B cell (primary cell): Measurements from ENCODE around the gene DLK1. TPM values are rescaled to one million over a fixed set of nuclear protein-coding genes. Genes with fewer than 3 reads are reported as not detected.

Experiments
- ATAC-seq: fragments of 200-7000 bp; cut with Tn5 transposase; one replicate; pipeline ENCODE4 v1.10.0; 2021; ENCODE audit warnings: low read depth, mild to moderate bottlenecking, moderate number of reproducible peaks, moderate library complexity
- CTCF ChIA-PET: fragments of 350-600 bp; sonication (Branson Sonifier 250); formaldehyde crosslinking; loops from one replicate; lab custom pipeline; 2021; ENCODE audit warnings: antibody characterized with exemption, inconsistent platforms; lab: Charles Lee
- POLR2A ChIA-PET: fragments of 350-600 bp; sonication (Branson Sonifier 250); formaldehyde crosslinking; loops from one replicate; lab custom pipeline; 2021; ENCODE audit warnings: antibody characterized with exemption; lab: Charles Lee
- DNase-seq: peaks from one replicate; pipeline ENCODE4 v3.0.0; 2013
- H2AFZ ChIP-seq: 2 replicates; pipeline ENCODE4 v1.6.1; 2012; ENCODE audit warnings: mild to moderate bottlenecking, low read depth, low read length; ENCODE audit not compliant: insufficient read depth, poor library complexity, severe bottlenecking
- H3K27ac ChIP-seq, 2 donors: 1 replicate in 1 of 2; 2 replicates in 1 of 2; pipeline ENCODE4 v1.5.1; 2012 to 2013; ENCODE audit warnings: low read length in 2 of 2, mild to moderate bottlenecking in 2 of 2, moderate library complexity in 1 of 2
- H3K27me3 ChIP-seq, 4 experiments: fragments of 200-600 bp in 1 of 4; sonication (generic) in 1 of 4; replicated peaks in 1 of 4; 1 replicate in 2 of 4; 2 replicates in 2 of 4; pipeline versions ENCODE4 v1.6.1 to v1.7.0; 2013 to 2016; ENCODE audit warnings: low read length in 3 of 4, mild to moderate bottlenecking in 2 of 4, mixed read lengths in 1 of 4, moderate library complexity in 1 of 4; ENCODE audit not compliant: insufficient read depth in 4 of 4, control insufficient read depth in 3 of 4; ENCODE audit errors: control extremely low read depth in 1 of 4
- H3K36me3 ChIP-seq, 2 experiments: replicated peaks in 1 of 2; 1 replicate in 1 of 2; 2 replicates in 1 of 2; pipeline versions ENCODE4 v1.6.1 to v1.7.1; 2013; ENCODE audit warnings: low read length in 1 of 2; ENCODE audit not compliant: insufficient read depth in 2 of 2, control insufficient read depth in 1 of 2; ENCODE audit errors: control extremely low read depth in 1 of 2, extremely low read depth in 1 of 2
- H3K4me1 ChIP-seq, 2 donors: fragments of 200-600 bp in 1 of 2; sonication (generic) in 1 of 2; 1 replicate in 1 of 2; 2 replicates in 1 of 2; pipeline versions ENCODE4 v1.5.1 to v1.6.1; 2013 to 2017; ENCODE audit warnings: low read length in 2 of 2; ENCODE audit not compliant: control insufficient read depth in 2 of 2, insufficient read depth in 2 of 2
- H3K4me2 ChIP-seq: replicated peaks from 2 replicates; pipeline ENCODE3; 2012; ENCODE audit warnings: mild to moderate bottlenecking, low read depth, low read length; ENCODE audit not compliant: poor library complexity, severe bottlenecking
- H3K4me3 ChIP-seq, 5 experiments: fragments of 200-600 bp in 1 of 5; sonication (generic) in 1 of 5; 1 replicate in 3 of 5; 2 replicates in 2 of 5; pipeline versions ENCODE4 v1.5.1 to v1.7.0; 2011 to 2016; ENCODE audit warnings: low read length in 4 of 5, mild to moderate bottlenecking in 4 of 5, low read depth in 2 of 5, control low read depth in 1 of 5, moderate library complexity in 1 of 5; ENCODE audit not compliant: insufficient read depth in 1 of 5; ENCODE audit errors: control extremely low read depth in 1 of 5, extremely low read depth in 1 of 5
- H3K79me2 ChIP-seq: fragments of 200-600 bp; sonication (generic); one replicate; pipeline ENCODE4 v1.6.0; 2016; ENCODE audit warnings: low read length; ENCODE audit not compliant: control insufficient read depth, insufficient read depth
- H3K9ac ChIP-seq: fragments of 200-600 bp; sonication (generic); 2 replicates; pipeline ENCODE4 v1.6.1; 2017; ENCODE audit warnings: mild to moderate bottlenecking, low read length, moderate library complexity
- H3K9me3 ChIP-seq, 3 donors: one replicate each; pipeline versions ENCODE4 v1.6.1 to v1.7.1; 2013; ENCODE audit warnings: low read length in 2 of 3; ENCODE audit not compliant: control insufficient read depth in 2 of 3, insufficient read depth in 1 of 3; ENCODE audit errors: control extremely low read depth in 1 of 3
- H4K20me1 ChIP-seq: 2 replicates; pipeline ENCODE4 v1.6.0; 2012; ENCODE audit warnings: mild to moderate bottlenecking, low read length; ENCODE audit not compliant: insufficient read depth, control insufficient read depth, poor library complexity, severe bottlenecking
- H3K27ac Mint-ChIP-seq: one replicate; pipeline ENCODE4 v1.8.0; 2021; ENCODE audit warnings: mixed read lengths
- H3K27me3 Mint-ChIP-seq: one replicate; pipeline ENCODE4 v1.8.0; 2021; ENCODE audit warnings: mixed read lengths
- H3K4me1 Mint-ChIP-seq: one replicate; pipeline ENCODE4 v1.8.0; 2021; ENCODE audit warnings: mixed read lengths
- H3K4me3 Mint-ChIP-seq: one replicate; pipeline ENCODE4 v1.8.0; 2021; ENCODE audit warnings: mixed read lengths
- H3K9me3 Mint-ChIP-seq: one replicate; pipeline ENCODE4 v1.8.0; 2022; ENCODE audit warnings: mixed read lengths; ENCODE audit not compliant: insufficient read depth
- EZH2 ChIP-seq: IDR thresholded peaks from 2 replicates; pipeline ENCODE4 v1.6.1; 2012; ENCODE audit warnings: borderline replicate concordance, low read depth, mild to moderate bottlenecking, moderate library complexity, low read length; ENCODE audit not compliant: insufficient read depth, poor library complexity, severe bottlenecking
- WGBS: methylation state at CpG from one replicate; pipeline ENCODE4 v1.1.5; 2013; ENCODE audit warnings: missing lambda C conversion rate; ENCODE audit not compliant: insufficient coverage; 5-methylcytosine and 5-hydroxymethylcytosine counted together
- intact Hi-C: fragments of 100-400 bp; cut with micrococcal nuclease; formaldehyde crosslinking; loops from one replicate; pipeline ENCODE4 v1.10.0; 2022
- polyA plus RNA-seq: library from polyadenylated mRNA; depleted of rRNA; stranded (reverse); fragments of >200 nt; gene quantifications from 2 replicates; pipeline ENCODE4 v1.2.3, GENCODE V29; 2012
- total RNA-seq, 2 donors: library from RNA; stranded (reverse); fragments of 120-200 nt in 1 of 2; gene quantifications; 1 replicate in 1 of 2; 2 replicates in 1 of 2; pipeline versions ENCODE4 v1.2.3 to v1.2.4, GENCODE V29; 2013 to 2022
- TF ChIP-seq, protein P1 (sequence below): fragments of 200-600 bp; IDR thresholded peaks from one replicate; pipeline ENCODE4 v1.8.0; 2022; ENCODE audit warnings: antibody characterized with exemption, mild to moderate bottlenecking

DLK1 gene
- total and polyA plus RNA-seq, 2 donors (not counting 1 experiment from before 2014, with no cell fraction given): not detected

DNA sequence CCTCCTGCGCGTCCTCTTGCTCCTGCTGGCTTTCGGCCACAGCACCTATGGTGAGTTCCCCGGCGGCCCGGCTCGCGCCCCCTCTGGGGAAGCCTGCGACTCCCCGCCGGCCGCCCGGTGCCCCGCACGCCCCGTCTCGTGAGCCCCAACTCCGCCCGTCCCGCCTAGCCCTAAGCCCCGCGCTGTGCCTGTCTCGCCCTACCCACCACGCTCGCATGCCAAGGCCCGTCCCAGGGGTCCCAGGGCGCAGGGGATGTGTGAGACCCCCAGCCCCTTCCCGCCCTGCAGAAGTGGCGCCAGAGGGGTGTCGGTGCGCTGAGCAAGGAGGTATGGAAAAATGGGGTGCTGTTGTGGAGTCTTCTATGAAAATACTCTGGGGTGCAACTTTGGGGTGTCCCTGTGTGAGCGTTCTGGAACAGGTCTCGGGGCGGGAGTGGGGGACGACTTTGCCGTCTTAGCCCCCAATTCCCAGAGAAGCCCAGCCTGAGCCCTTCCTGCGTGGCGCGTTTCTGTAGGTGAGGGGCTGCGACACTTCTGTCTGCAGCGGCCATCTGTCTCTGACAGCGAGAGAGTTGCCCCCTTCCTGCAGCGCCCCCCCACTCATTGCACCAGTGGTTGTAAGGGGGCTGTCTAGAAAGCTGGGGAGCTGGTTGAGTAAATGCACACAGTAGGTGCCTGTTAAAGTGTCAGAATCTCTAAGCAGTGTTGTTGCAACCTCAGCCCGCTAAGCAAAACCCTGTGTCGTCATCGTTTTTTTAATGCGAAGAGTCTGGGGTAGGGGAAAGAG is 587 bp downstream of the DLK1 start:
- H3K27ac ChIP-seq: no peak overlapping the region
- Mint-ChIP-seq H3K4me1 (no peaks in the 10 kb centered on the region), H3K27ac (no peak overlapping the region), H3K9me3 (no peaks in the 10 kb centered on the region), H3K27me3 (peaks cover 29% of the 10 kb centered on the region), H3K4me3 (no peak overlapping the region)
- intact Hi-C loops: no loop called here
- ChIA-PET POLR2A (no interaction called here), CTCF (no interaction called here)
- no peak for DNase-seq
- H3K36me3 ChIP-seq: no peaks in the 10 kb centered on the region
- H3K27me3 ChIP-seq: peaks cover 0 to 26% (median 2%) of the 10 kb centered on the region in 4 experiments
- H3K4me1 ChIP-seq: no peaks in the 10 kb centered on the region
- H3K4me3 ChIP-seq: no peak overlapping the region
- H4K20me1 ChIP-seq: no peaks in the 10 kb centered on the region
- peaks cover 0 to 6% (median 0%) of the 10 kb centered on the region in 3 donors for H3K9me3 ChIP-seq
- ATAC-seq: no peak
- TF ChIP-seq EZH2: no peak
- TF ChIP-seq, protein P1, sequence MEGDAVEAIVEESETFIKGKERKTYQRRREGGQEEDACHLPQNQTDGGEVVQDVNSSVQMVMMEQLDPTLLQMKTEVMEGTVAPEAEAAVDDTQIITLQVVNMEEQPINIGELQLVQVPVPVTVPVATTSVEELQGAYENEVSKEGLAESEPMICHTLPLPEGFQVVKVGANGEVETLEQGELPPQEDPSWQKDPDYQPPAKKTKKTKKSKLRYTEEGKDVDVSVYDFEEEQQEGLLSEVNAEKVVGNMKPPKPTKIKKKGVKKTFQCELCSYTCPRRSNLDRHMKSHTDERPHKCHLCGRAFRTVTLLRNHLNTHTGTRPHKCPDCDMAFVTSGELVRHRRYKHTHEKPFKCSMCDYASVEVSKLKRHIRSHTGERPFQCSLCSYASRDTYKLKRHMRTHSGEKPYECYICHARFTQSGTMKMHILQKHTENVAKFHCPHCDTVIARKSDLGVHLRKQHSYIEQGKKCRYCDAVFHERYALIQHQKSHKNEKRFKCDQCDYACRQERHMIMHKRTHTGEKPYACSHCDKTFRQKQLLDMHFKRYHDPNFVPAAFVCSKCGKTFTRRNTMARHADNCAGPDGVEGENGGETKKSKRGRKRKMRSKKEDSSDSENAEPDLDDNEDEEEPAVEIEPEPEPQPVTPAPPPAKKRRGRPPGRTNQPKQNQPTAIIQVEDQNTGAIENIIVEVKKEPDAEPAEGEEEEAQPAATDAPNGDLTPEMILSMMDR: no peak
- H2AFZ ChIP-seq: no peak overlapping the region
- H3K9ac ChIP-seq: no peak overlapping the region
- WGBS: 14% methylated on average over 40 of the region's 47 CpGs
- H3K79me2 ChIP-seq: no peaks in the 10 kb centered on the region
- H3K4me2 ChIP-seq: no peak overlapping the region

DNA sequence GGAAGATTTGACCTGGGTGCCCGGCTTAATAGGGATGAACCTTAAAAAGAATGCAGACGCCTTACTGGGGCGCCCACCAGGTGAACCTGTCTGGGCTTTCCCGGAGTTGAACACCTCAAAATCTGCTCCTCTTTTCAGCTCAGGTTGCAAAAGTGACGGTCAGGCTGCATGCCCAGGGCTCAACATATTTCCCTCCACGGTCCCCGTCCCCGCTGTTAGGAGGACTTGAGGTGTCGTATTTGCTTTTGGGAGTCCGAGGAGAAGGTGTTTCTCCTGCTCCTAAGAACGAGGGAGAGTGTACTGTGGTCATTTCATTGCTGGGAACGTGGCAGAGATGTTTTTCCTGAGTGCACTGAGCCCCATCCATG is 1.2 kb downstream of the DLK1 start:
- H3K27me3 ChIP-seq: peaks cover 0 to 22% (median 2%) of the 10 kb centered on the region in 4 experiments
- no peak overlapping the region for H2AFZ ChIP-seq
- no peaks in the 10 kb centered on the region for H3K79me2 ChIP-seq
- intact Hi-C loops: no loop called here
- peaks cover 0 to 6% (median 0%) of the 10 kb centered on the region in 3 donors for H3K9me3 ChIP-seq
- ChIA-PET POLR2A (no interaction called here), CTCF (no interaction called here)
- Mint-ChIP-seq H3K9me3 (no peaks in the 10 kb centered on the region), H3K27me3 (peaks cover 29% of the 10 kb centered on the region), H3K4me3 (no peak overlapping the region), H3K4me1 (no peaks in the 10 kb centered on the region), H3K27ac (no peak overlapping the region)
- no peak overlapping the region for H3K27ac ChIP-seq
- TF ChIP-seq, protein P1: no peak
- no peak for TF ChIP-seq EZH2
- H3K9ac ChIP-seq: no peak overlapping the region
- H4K20me1 ChIP-seq: no peaks in the 10 kb centered on the region
- WGBS: 64% methylated on average over 11 of the region's 12 CpGs
- DNase-seq: no peak
- no peaks in the 10 kb centered on the region for H3K36me3 ChIP-seq
- no peaks in the 10 kb centered on the region for H3K4me1 ChIP-seq
- H3K4me2 ChIP-seq: no peak overlapping the region
- no peak for ATAC-seq
- no peak overlapping the region for H3K4me3 ChIP-seq
